H54 (cell line): ENCODE measurements around the gene CCDC93.

Experiments used
- DNase-seq: peaks from one replicate; pipeline ENCODE4 v3.0.0; 2011; ENCODE audit warnings: low spot score, mixed read lengths; ENCODE audit not compliant: insufficient read length
- FAIRE-seq: peaks from 3 replicates; lab custom pipeline; 2011; peaks lifted over from hg19 to GRCh38; lab: Jason Lieb, UNC
- POLR2A ChIP-seq: IDR thresholded peaks from 2 replicates; pipeline ENCODE4 v1.6.1; 2011; ENCODE audit warnings: low read depth, mild to moderate bottlenecking, low read length

CCDC93 gene, protein sequence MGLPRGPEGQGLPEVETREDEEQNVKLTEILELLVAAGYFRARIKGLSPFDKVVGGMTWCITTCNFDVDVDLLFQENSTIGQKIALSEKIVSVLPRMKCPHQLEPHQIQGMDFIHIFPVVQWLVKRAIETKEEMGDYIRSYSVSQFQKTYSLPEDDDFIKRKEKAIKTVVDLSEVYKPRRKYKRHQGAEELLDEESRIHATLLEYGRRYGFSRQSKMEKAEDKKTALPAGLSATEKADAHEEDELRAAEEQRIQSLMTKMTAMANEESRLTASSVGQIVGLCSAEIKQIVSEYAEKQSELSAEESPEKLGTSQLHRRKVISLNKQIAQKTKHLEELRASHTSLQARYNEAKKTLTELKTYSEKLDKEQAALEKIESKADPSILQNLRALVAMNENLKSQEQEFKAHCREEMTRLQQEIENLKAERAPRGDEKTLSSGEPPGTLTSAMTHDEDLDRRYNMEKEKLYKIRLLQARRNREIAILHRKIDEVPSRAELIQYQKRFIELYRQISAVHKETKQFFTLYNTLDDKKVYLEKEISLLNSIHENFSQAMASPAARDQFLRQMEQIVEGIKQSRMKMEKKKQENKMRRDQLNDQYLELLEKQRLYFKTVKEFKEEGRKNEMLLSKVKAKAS

DNA sequence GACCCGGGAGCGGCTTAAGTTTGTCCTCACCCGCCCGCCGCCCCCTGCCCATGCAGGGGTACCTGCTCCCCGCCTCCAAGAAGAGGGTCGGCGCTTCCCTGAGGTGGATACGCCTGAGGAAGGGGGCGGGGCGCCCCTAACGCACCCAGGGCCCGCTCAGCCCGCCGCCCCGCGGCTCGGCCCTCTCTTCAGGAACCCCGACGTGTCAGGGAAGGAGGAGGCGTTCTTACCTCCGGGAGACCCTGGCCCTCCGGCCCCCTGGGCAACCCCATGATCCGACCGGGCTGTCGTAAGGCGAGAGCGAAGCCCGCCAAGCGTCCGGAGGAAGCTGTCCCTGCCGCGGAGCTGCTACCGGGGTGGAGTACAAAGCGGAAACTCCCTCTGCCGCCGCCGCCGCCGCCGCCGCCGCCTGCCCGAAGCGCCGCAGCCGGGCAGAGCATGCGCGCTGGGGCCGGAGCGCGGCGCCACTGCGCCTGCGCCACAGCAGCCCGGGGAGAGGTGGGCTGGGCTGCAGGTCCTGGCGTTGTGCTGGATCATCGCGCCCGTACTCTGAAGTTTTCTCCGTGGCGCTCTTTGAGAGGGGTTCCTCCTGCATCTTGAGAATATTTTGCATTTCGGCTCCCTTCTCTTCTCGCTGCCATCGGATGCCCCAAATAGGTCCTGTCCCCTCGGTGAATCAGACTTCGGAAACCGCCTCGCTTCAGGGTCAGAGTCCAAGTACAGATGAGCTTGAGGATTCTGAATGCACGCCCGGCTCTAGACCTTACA, at the start of gene CCDC93:
Gene CCDC93 (minus strand): TSS at position 347 of the 768 bp plus-strand sequence. CDS start 75 bp downstream, at position 272.
- peak; percentile 96 for DNase-seq
- peak; percentile 66 for TF ChIP-seq POLR2A
- FAIRE-seq, result no peak

- FAIRE-seq, result no peak
- DNase-seq, result no peak
- no peak for TF ChIP-seq POLR2A
These were observed 48.8 kb upstream of the CCDC93 start for GRCh38 chr2:118062669-118063068.

- DNase-seq (no peak), FAIRE-seq (no peak)
- TF ChIP-seq POLR2A, result no peak
These were observed 48.2 kb upstream of the CCDC93 start for GRCh38 chr2:118062048-118062447.

DNA sequence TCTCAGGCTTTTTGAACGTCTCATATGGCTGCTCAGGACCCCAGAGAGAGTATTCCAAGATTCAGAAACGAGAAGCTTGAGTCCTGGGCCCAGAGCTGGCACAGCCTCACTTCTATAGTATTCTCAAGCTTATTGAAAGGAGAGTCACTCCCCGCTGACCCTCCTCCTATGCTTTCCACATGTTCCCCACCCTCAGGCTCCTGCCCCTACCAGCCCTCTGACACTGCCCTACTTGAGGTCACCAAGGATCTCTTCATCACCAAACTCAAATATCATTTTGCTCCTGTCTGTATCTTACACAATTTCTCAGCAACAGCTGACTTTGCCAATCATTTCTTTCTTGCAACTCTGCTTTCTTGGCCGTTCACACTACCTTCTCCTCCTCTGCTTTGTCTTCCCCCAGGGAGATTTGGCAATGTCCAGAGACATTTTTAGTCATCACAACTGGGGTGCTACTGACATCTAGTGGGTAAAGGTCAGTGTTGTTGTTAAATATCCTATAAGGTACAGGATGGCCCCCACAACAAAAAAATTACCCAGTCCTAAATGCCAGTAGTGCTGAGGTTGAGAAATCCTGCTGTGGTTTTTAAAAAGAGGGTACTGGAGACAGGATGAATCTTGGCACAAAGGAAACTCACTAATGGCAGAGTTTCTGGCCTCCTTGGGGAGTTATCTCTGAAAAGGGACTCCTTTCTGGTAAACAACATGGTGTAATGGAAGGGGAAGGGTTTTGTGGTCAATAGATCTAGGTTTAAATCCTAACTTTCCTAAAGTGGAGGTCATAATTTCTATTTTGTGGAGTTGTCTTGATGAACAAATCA, 47.5 kb upstream of the CCDC93 start:
- peak; percentile 53 for FAIRE-seq
- no peak for DNase-seq

GRCh38 chr2:118059919-118060478, 46.1 kb upstream of the CCDC93 start:
- FAIRE-seq, result peak; percentile 55
- DNase-seq, result no peak
- TF ChIP-seq POLR2A, result no peak

More for the DNA sequence above, 47.5 kb upstream of the CCDC93 start:
- no peak for TF ChIP-seq POLR2A

- FAIRE-seq, result no peak
- no peak for DNase-seq
- no peak for TF ChIP-seq POLR2A
These were observed 45.1 kb upstream of the CCDC93 start for GRCh38 chr2:118058951-118059350.

GRCh38 chr2:118056801-118057200, 42.9 kb upstream of the CCDC93 start:
- no peak for FAIRE-seq
- DNase-seq, result no peak
- no peak for TF ChIP-seq POLR2A

DNA sequence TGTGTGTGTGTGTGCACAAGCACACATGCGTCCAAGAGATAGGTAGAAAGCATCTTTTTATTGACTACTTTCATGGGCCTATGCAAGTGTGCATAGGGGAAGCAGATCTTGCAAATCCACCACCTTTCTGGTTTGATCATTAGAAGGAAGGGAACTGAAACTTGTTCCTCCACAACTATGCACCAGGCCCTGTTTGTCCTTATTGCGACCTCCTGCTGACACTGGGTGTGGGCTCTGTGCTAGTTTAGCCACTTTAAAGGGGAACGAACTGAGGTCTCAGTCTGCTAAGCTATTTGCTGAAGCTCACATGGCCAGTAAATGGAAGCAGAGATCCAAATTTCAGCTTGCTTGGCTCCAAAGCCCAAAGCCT, 42.3 kb upstream of the CCDC93 start:
- FAIRE-seq (no peak), DNase-seq (no peak)
- TF ChIP-seq POLR2A, result no peak

DNA sequence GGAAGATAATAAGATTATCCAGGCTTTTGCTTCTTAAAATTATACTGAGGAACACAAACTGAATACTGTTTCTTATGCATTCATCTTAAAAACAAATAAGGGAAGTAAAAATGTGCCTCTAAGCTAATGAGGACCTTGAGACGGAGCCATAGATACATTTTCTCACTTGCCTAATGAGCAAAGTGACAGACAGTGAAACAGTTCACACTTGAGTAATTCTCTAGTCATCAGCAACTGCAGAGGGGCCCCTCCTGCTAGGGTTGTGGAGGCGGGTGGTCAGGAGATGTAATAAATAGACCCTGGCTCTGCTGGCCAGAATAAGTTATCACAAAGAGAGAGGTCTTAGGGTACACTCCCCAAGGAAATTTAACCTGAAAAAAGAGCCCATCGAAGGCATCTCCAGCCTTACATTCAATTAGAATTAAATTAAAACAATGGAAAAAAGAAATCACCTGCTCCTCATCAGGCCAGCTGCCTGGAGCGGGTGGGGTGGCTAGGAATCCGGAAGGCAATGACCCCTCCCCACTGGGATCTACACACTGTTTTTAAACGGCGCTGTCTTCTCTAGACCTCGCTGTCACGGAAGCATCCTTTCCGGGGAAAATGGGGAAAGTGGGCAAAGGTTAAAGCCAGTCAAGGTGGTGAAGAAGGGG, 41.8 kb upstream of the CCDC93 start:
- TF ChIP-seq POLR2A, result no peak
- FAIRE-seq (no peak), DNase-seq (no peak)

DNA sequence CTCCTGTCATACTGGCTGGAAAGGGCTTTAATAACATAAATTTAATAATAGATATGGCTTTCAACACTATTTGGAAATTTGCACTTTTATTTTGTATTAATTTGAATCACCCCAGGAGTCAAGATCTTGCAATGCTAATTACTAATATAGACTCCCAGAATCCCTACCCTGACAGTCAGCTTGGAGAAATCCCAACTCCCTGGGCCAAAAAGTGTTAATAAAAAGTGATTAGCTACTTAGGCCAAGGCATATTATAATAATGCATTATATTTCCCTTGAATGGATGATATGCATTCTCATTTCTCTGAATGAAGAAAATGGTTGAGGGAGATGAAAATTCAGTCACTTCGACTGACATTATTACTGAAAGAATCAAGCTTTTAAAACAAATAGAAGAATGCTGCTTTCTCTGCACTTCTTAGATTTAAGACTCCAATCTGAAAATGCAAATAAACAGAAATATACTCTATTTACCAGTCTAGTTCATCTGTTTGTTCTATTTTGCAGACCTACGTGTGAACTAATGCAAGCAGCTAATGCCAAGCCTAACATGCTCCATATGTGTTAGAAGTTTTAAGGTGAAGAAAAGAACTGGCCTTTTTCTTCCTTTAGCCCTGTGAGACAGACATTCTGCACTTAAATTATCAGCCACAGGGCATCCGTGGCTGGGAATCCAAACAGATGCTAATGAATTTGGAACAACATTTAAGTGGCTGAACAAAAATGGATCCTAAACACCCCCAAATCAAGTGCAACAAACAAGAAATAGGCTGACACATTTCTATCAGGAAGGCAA, 40.5 kb upstream of the CCDC93 start:
- DNase-seq, result no peak
- no peak for FAIRE-seq
- no peak for TF ChIP-seq POLR2A

- DNase-seq (no peak), FAIRE-seq (no peak)
- TF ChIP-seq POLR2A, result no peak
These were observed 39.8 kb upstream of the CCDC93 start for GRCh38 chr2:118053681-118054080.

GRCh38 chr2:118052474-118052873, 38.6 kb upstream of the CCDC93 start:
- no peak for TF ChIP-seq POLR2A
- FAIRE-seq (no peak), DNase-seq (no peak)
